Muscle layer of duodenum (tissue), 2 donors: ENCODE measurements around the gene TFB2M.

Source experiments
- H3K27ac ChIP-seq: one replicate; pipeline ENCODE4 v1.7.0; 2013; ENCODE audit warnings: mild to moderate bottlenecking, low read length
- H3K27me3 ChIP-seq: one replicate; pipeline ENCODE4 v1.7.0; 2013; ENCODE audit warnings: low read depth, mild to moderate bottlenecking, control low read depth, low read length
- H3K36me3 ChIP-seq, 2 donors: one replicate each; pipeline ENCODE4 v1.7.0; 2013; ENCODE audit warnings: low read length in 2 of 2, control low read depth in 1 of 2, mild to moderate bottlenecking in 1 of 2; ENCODE audit not compliant: insufficient read depth in 2 of 2, control insufficient read depth in 1 of 2
- H3K4me1 ChIP-seq, 2 donors: one replicate each; pipeline ENCODE4 v1.7.0; 2013; ENCODE audit warnings: low read length in 2 of 2, mild to moderate bottlenecking in 2 of 2, control low read depth in 1 of 2, moderate library complexity in 1 of 2; ENCODE audit not compliant: insufficient read depth in 2 of 2, control insufficient read depth in 1 of 2
- H3K4me3 ChIP-seq, 2 donors: one replicate each; pipeline ENCODE4 v1.7.0; 2013; ENCODE audit warnings: low read length in 2 of 2, low read depth in 1 of 2, mild to moderate bottlenecking in 1 of 2
- H3K9me3 ChIP-seq, 2 donors: one replicate each; pipeline ENCODE4 v1.7.0; 2013; ENCODE audit warnings: low read length in 2 of 2, control low read depth in 1 of 2, mild to moderate bottlenecking in 1 of 2; ENCODE audit not compliant: control insufficient read depth in 1 of 2
- donor health status: healthy.

TFB2M gene

DNA sequence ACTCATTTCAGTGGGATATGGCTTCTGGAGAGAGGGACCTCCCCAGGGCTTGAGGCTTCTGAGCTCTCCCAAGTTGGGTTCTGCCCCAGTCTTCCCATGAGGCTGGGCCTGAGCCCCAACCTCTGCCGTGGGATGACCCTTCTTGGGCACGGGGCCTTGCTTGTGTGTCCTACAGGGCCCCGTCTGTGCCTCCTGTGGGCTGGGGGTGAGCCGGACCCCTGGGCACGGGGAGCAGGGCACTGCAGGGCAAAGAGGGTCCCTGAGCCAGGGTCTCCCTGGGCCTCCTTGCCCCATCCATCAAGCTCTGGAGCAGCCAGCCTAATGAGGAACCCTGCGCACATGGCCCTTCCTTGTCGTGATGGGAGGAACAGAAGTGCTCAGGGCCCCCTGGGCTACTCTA lies 53.8 kb downstream of the TFB2M start:
- Histone ChIP-seq H3K4me1 (no peaks in the 10 kb centered on the region), H3K9me3 (peaks cover 16 to 29% of the 10 kb centered on the region in 2 donors), H3K36me3 (no peaks in the 10 kb centered on the region), H3K27me3 (no peaks in the 10 kb centered on the region), H3K4me3 (no peak overlapping the region), H3K27ac (no peak overlapping the region)

DNA sequence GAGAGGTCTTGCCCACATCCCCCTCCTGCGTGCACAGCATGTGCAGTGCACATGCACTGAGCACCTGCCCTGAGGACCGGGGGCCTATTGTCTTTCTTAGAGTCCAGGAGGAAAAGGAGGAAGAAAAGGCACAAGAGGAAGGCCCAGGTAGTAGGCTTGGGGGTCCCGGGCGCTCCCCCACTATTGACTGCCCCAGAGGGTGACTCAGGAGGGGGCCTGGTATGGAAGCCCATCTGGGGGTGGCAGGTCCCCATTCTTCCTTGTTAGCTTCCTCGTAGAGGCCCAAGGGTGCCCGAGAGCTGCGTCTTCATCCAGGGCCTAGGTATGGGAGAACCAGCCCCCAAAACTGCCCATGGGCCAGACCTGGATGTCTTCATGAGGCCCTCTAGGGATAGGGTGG lies 54.9 kb downstream of the TFB2M start:
- peaks cover 7 to 19% of the 10 kb centered on the region in 2 donors for H3K9me3 ChIP-seq
- no peaks in the 10 kb centered on the region for H3K27me3 ChIP-seq
- H3K36me3 ChIP-seq = no peaks in the 10 kb centered on the region
- no peak overlapping the region for H3K27ac ChIP-seq
- H3K4me3 ChIP-seq = no peak overlapping the region
- peaks cover 0 to 5% of the 10 kb centered on the region in 2 donors for H3K4me1 ChIP-seq

DNA sequence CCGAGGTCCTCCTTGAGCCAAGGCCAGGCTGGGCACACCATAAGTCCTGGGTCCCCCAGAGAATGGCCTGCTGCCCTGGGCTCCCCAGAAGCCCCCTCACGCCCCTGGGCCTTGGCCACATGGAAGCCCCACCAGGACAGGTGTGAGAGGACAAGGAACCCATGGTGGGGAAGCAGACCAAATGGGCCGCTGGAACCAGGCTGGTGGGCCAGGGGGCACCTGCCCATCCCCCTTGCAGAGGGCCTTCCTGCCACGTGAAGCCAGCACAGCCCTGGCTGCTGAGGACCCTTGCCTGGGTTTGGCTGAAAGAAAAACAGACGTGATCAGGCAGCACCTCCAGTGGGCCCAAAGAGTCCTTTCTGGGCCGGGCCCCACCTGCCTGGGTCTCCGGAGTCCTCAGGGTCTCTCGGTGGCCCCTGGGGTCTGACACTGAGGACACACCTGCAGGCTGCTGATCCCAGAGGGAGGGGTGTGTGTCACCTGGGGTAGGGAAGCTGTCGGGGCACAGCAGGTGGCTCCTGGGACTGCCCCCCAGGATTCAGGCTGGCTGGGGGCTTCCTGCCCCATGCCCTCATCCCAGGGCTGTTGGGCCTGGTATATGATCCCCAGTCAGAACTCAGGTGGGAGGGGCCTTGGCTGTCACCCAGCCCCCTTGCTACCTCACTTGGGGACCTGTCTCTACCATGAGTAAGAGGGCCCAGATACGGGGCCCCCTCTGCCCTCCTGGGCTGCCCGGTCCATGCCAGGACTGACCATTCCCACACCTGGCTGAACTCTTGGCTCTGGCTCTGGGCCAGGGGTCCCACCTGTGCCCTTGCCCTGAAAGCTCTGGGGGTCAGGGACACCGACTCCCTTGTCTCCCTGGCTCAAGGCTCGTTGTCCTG lies 55.7 kb downstream of the TFB2M start:
- Histone ChIP-seq H3K36me3 (no peaks in the 10 kb centered on the region), H3K9me3 (peaks cover 3 to 11% of the 10 kb centered on the region in 2 donors), H3K4me1 (peaks cover 0 to 9% of the 10 kb centered on the region in 2 donors), H3K27ac (no peak overlapping the region), H3K4me3 (no peak overlapping the region), H3K27me3 (no peaks in the 10 kb centered on the region)

DNA sequence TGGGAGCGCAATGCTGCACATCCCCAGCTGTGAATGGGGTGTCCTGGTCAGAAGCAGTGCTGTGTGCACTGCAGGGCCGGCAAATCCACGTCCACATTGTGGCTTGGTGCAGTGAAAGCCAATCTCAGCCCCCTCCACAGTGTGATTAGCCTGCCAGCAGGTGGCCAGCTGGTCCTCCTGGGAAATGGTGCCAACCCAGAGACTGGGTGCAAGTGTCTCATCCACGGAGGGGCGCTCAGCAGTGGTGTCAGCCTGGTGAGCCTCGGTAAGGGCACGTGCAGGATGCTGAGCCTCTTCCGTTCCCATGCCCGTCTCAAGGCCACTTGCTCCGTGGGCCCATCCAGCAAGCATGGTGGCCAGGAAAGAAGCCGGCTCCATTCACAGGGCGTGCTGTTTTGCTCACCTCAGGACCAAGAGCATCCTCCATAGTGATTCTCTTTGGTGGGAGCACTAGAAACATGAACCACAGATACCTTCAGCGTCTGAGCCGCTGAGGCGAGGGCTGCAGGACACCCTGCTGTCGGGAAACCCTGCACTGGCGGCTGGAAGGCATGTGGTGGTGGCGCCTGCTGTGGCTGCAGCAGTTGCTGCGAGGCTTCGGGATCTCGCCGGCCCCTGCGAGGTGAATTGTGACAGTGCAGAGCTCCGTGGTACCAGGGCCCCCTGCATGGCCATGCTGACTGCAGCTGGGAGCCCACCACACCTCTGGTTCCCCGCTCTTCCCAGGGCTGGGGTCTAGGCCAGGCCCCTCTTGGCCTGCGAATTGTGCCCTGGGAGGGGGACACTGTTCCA lies 57.0 kb downstream of the TFB2M start:
- no peaks in the 10 kb centered on the region for H3K27me3 ChIP-seq
- H3K4me1 ChIP-seq = peaks cover 0 to 9% of the 10 kb centered on the region in 2 donors
- H3K4me3 ChIP-seq = no peak overlapping the region
- no peak overlapping the region for H3K27ac ChIP-seq
- peaks cover 0 to 5% of the 10 kb centered on the region in 2 donors for H3K9me3 ChIP-seq
- H3K36me3 ChIP-seq = no peaks in the 10 kb centered on the region

DNA sequence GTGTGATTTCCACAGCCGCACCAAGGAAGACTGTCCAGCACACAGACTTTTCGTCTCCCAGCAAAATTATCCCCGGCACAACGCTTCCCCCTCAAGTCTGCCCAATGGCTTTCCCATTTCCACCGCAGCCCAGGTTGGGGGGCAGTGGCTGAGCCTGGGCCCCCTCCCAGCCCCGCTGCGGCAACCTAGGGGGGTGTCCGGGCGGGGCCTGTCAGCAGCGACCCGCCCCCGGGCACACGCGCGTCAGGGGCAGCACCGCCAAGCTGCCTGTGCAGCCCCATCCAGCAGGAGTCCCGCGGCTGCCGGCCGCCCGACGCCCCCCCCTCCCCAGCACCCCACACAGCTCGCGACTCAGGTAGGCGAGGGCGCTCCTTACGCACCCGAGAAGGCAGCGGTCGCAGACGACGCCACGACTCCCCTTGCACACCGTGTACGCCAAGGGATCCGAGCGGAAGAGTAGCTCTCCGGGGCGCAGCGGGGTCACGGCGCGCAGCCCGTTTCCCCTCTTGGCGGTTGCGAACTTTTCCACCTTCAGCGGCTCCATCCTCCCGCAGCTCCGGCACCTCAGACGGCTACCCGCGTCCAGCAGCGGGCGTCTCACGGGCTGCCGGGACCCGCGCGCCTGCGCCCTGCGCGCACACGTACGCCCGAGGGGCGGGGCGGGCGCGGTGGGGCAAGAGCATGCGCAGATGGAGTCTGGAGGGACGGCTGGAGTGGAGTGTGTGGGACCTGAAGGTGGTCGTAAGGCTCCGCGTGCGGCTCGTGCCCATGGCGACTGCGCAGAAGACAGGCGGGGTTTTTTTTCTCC lies 59.2 kb downstream of the TFB2M start, which contains the start of gene SMYD3:
TSS of gene SMYD3 (minus strand) at position 606 of the 808 bp plus-strand sequence.
- Histone ChIP-seq H3K36me3 (no peaks in the 10 kb centered on the region), H3K4me1 (peaks cover 0 to 9% of the 10 kb centered on the region in 2 donors), H3K27ac (peak within 1 kb of the TSS; percentile 33)

DNA sequence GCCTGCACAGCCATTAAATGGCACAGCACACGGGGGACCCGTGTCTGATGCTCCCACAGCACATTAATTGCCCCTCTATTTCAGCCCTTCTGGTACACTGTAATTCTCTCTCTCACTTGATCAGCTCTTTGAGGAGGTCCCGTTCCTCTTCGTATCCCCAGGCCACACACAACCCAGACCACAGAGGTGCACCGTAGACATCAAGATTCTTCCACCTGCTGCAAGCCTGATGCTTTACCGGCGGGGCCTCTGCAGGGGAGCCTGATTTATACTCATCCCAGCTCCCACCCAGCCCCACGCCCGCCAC lies 59.7 kb downstream of the TFB2M start:
- no peaks in the 10 kb centered on the region for H3K9me3 ChIP-seq
- H3K27ac ChIP-seq = no peak overlapping the region
- H3K36me3 ChIP-seq = no peaks in the 10 kb centered on the region
- H3K27me3 ChIP-seq = no peaks in the 10 kb centered on the region
- H3K4me1 ChIP-seq = peaks cover 0 to 9% of the 10 kb centered on the region in 2 donors
- H3K4me3 ChIP-seq = peak overlapping the region; percentile 78 to 95

More for the DNA sequence above, 59.2 kb downstream of the TFB2M start, which contains the start of gene SMYD3:
- Histone ChIP-seq H3K9me3 (no peaks in the 10 kb centered on the region), H3K27me3 (no peaks in the 10 kb centered on the region), H3K4me3 (peak within 1 kb of the TSS; percentile 78 to 95)

DNA sequence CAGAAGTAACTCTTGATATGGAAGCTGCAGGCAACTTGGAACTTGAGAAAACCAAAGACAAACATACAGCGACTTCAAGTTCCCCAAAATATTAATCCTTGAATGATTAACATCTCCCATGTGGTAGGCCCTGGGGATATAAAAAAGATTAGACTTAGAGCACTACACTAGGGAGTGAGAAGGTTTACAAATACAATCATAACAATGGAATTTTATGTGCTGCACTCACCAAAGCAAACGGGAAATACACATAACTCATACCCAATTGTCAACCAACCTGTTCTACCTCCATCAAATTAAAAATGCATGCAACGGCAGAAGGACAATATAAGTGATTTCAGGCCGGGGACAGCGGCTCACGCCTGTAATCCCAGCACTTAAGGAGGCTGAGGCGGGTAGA lies 62.7 kb downstream of the TFB2M start:
- Histone ChIP-seq H3K4me1 (peaks cover 0 to 9% of the 10 kb centered on the region in 2 donors), H3K27ac (no peak overlapping the region), H3K36me3 (no peaks in the 10 kb centered on the region)

DNA sequence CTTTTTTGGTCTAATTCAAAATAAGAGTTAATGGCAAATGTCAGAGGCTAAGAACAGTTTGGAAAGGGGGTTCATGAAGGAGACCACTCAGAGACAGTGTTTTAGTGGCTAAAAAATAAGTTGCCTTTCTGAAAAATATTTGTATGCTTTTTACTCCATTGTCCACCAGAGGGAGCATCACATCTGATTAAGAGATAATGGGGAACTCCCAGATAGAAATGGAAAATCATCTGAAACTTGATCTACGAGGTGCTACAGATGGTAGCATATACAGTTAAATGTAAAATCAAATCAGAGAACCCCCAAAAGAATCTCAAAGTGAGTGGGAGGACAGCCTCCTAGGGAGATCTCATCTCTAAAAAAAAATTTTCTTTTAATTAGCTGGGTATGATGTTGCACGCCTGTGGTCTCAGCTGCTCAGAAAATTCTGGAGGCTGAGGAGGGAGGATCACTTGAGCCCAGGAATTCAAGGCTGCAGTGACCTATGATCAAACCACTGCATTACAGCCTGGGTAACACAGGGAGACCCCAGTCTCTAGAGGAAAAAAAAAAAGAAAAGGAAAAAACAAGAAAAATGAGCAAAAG lies 68.6 kb downstream of the TFB2M start:
- Histone ChIP-seq H3K27me3 (no peaks in the 10 kb centered on the region), H3K27ac (no peak overlapping the region), H3K36me3 (no peaks in the 10 kb centered on the region), H3K4me3 (no peak overlapping the region), H3K4me1 (peaks cover 0 to 2% of the 10 kb centered on the region in 2 donors), H3K9me3 (no peaks in the 10 kb centered on the region)

More for the DNA sequence above, 62.7 kb downstream of the TFB2M start:
- Histone ChIP-seq H3K4me3 (no peak overlapping the region), H3K27me3 (no peaks in the 10 kb centered on the region), H3K9me3 (no peaks in the 10 kb centered on the region)

DNA sequence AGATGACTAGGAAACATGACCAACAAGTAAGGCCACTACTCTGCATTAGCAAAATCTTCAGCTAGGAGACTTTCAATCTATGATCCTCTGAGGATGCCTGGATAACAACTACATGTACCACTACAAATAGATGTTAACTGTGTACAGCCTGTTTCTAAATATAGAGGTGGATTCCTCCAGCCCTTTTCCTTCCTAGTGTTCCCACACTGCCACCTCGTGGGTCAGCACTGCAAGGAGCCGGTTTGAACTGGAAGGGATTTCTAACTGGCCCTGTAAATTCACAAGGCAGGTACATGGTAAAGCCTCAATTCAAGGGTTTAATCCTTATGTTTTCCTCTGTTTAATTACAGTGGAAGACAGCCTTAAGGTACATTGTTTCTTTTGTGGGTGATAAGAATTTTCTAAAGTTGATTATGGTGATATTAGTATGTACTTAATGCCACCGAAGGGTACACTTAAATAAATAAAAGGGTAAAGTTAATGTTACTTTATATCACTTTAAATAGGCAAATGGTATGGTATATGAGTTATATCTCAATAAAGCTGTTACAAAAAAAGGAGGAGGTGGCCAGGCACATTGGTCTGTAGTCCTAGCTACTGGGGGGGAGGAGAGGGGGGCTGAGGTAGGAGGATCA lies 73.3 kb downstream of the TFB2M start:
- Histone ChIP-seq H3K27me3 (no peaks in the 10 kb centered on the region), H3K4me3 (peak overlapping the region; percentile 12 to 32), H3K9me3 (no peaks in the 10 kb centered on the region), H3K36me3 (no peaks in the 10 kb centered on the region), H3K4me1 (peaks cover 0 to 6% of the 10 kb centered on the region in 2 donors), H3K27ac (no peak overlapping the region)

DNA sequence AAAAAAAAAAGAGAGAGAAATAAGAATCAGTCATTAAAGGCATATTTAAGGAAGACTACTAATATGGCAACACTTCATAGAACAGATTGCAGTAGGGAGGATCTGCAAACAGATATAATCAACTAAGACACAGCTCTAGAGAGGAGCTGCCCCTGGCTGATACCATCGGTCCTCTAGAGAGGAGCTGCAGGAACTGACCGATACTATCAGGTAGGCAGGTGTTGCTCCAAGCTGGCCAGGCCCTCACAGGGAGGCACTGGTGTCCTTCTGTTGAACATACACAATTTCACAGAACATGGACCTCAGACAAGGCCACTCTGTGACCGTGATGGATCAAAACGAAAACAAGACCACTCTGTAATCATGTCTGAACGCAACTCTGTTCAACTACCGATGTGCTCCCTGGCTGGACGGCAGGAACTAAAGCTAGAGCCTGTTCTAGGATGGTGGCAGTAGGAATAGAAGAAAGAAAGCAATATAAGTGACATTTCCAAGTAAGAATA lies 74.5 kb downstream of the TFB2M start:
- H3K4me3 ChIP-seq = no peak overlapping the region
- no peaks in the 10 kb centered on the region for H3K36me3 ChIP-seq
- peaks cover 0 to 6% of the 10 kb centered on the region in 2 donors for H3K4me1 ChIP-seq
- no peaks in the 10 kb centered on the region for H3K27me3 ChIP-seq
- no peaks in the 10 kb centered on the region for H3K9me3 ChIP-seq
- no peak overlapping the region for H3K27ac ChIP-seq
